ENCODE measurements around the gene IGFBP5.

The IGFBP5 gene

DNA sequence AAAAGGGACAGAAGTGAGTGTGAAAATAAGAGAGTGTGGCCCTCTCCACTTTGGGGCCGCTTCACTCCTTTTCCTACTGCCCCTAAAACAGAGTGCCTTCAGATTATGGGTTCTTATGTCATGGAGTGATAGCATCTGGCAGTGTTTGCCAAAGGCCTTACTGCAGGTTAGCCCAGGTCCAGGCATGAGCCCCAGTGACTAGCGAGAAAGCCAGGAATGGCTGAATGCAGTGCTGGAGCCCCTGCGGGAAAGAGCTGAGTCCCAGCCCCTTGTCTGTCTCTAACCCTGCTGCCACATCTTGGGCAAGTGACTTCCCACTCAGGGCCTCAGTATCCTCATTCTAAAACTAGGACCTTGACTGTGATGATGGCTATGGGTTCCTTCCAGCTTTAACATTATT, 6.0 kb downstream of the IGFBP5 start:
- Histone ChIP-seq H3K4me2 (ENCODE audit: low read length) (no peak overlapping the region), H3K27me3 (ENCODE audit: control insufficient read depth, insufficient read depth, low read length) (no peaks in the 10 kb centered on the region), H2AFZ (no peak overlapping the region), H3K9me3 (ENCODE audit: control insufficient read depth, low read length) (no peaks in the 10 kb centered on the region), H3K4me1 (peaks cover 2% of the 10 kb centered on the region), H3K27ac (no peak overlapping the region), H3K9ac (no peak overlapping the region), H3K36me3 (ENCODE audit: control insufficient read depth, insufficient read depth, low read length) (no peaks in the 10 kb centered on the region), H3K79me2 (no peaks in the 10 kb centered on the region), H3K4me3 (ENCODE audit: low read depth, low read length) (no peak overlapping the region)
- TF ChIP-seq, protein P1, sequence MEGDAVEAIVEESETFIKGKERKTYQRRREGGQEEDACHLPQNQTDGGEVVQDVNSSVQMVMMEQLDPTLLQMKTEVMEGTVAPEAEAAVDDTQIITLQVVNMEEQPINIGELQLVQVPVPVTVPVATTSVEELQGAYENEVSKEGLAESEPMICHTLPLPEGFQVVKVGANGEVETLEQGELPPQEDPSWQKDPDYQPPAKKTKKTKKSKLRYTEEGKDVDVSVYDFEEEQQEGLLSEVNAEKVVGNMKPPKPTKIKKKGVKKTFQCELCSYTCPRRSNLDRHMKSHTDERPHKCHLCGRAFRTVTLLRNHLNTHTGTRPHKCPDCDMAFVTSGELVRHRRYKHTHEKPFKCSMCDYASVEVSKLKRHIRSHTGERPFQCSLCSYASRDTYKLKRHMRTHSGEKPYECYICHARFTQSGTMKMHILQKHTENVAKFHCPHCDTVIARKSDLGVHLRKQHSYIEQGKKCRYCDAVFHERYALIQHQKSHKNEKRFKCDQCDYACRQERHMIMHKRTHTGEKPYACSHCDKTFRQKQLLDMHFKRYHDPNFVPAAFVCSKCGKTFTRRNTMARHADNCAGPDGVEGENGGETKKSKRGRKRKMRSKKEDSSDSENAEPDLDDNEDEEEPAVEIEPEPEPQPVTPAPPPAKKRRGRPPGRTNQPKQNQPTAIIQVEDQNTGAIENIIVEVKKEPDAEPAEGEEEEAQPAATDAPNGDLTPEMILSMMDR (IDR thresholded peaks at IDR 0.05) = no peak

DNA sequence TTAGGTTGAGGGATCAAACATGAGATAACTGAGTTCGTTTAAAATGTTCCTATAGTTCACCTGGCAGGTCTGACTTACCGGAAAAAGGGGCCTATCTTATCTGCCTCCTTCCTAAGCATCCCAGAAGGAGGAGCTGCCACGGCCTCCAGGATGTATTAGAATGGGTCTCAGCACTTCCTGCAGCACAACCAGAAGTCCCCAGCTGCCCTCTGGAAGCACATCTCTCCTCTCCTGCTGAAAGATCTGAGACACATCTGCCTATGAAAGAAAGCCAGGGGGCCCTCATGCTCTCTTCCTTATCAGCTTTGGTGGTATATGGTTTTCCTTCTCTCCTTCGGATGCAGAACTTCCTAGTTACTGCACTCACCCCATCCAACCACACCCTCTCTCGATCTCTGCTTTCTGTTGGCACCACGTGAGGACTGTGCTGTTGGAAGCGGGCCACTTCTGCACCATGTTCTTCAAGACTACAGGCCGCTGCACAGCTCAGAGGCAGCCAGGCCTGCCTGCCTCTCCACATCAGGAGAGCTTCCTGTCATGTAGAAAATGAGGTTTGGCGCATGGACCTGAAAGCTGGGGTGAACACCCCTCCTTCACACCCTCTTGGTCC, 6.5 kb downstream of the IGFBP5 start:
- TF ChIP-seq, protein P1 (IDR thresholded peaks at IDR 0.05) = no peak
- H3K4me1 ChIP-seq = no peaks in the 10 kb centered on the region
- no peak overlapping the region for H3K9ac ChIP-seq
- no peak overlapping the region for H2AFZ ChIP-seq
- no peak overlapping the region for H3K27ac ChIP-seq
- no peaks in the 10 kb centered on the region for H3K27me3 ChIP-seq (ENCODE audit: control insufficient read depth, insufficient read depth, low read length)
- H3K79me2 ChIP-seq = no peaks in the 10 kb centered on the region
- no peak overlapping the region for H3K4me3 ChIP-seq (ENCODE audit: low read depth, low read length)
- H3K9me3 ChIP-seq (ENCODE audit: control insufficient read depth, low read length) = no peaks in the 10 kb centered on the region
- H3K4me2 ChIP-seq (ENCODE audit: low read length) = no peak overlapping the region
- no peaks in the 10 kb centered on the region for H3K36me3 ChIP-seq (ENCODE audit: control insufficient read depth, insufficient read depth, low read length)

DNA sequence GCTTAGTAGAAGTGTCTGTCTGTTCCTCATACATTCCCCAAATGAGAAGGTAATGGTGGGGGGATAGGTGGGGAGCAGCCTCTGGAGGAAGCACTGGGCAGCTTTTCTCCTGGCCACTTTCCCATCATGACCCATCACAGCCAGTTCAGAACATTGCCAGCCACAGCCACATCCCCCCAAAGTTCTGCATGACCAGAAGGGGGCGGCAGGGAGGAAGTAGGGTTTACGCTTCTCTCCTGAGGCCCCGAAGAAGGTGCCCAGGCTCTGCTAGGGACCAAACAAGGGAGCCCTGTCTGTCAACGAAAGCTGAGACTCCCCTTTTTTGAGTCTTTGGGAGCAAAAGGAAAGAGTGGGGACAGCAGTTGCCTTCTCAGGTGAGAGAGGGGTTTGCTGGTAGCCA, 7.7 kb downstream of the IGFBP5 start:
- Histone ChIP-seq H2AFZ (no peak overlapping the region), H3K4me2 (ENCODE audit: low read length) (no peak overlapping the region), H3K79me2 (no peaks in the 10 kb centered on the region), H3K4me1 (no peaks in the 10 kb centered on the region), H3K9ac (no peak overlapping the region), H3K36me3 (ENCODE audit: control insufficient read depth, insufficient read depth, low read length) (no peaks in the 10 kb centered on the region), H3K4me3 (ENCODE audit: low read depth, low read length) (no peak overlapping the region), H3K27me3 (ENCODE audit: control insufficient read depth, insufficient read depth, low read length) (no peaks in the 10 kb centered on the region), H3K27ac (no peak overlapping the region), H3K9me3 (ENCODE audit: control insufficient read depth, low read length) (no peaks in the 10 kb centered on the region)
- TF ChIP-seq, protein P1 (IDR thresholded peaks at IDR 0.05) = no peak

DNA sequence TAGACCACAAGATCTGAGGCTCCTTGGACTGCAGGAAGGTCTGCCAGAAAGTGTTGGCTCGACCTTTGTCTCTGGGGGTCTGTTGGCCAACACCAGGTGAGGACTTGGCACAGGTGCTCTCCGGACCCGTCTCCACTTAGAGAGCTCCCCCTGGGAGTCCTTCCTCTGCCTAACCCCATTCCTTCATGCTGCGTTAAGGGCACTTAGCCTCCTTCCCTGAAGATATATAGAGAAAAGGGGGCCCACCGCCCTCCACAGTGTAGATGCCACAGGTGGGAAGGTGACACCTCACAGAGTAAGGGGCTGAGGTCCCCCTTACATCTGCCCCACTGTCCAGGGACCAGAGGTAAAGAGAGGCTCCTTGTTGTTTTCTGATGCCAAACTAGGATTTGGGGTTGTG, 8.2 kb downstream of the IGFBP5 start:
- H3K27me3 ChIP-seq (ENCODE audit: control insufficient read depth, insufficient read depth, low read length) = no peaks in the 10 kb centered on the region
- H3K9me3 ChIP-seq (ENCODE audit: control insufficient read depth, low read length) = no peaks in the 10 kb centered on the region
- H3K4me3 ChIP-seq (ENCODE audit: low read depth, low read length) = no peak overlapping the region
- no peak overlapping the region for H3K27ac ChIP-seq
- peaks cover 3% of the 10 kb centered on the region for H3K4me1 ChIP-seq
- no peak overlapping the region for H3K9ac ChIP-seq
- no peak overlapping the region for H2AFZ ChIP-seq
- no peak overlapping the region for H3K4me2 ChIP-seq (ENCODE audit: low read length)
- no peaks in the 10 kb centered on the region for H3K79me2 ChIP-seq
- no peaks in the 10 kb centered on the region for H3K36me3 ChIP-seq (ENCODE audit: control insufficient read depth, insufficient read depth, low read length)
- TF ChIP-seq, protein P1 (IDR thresholded peaks at IDR 0.05) = no peak

DNA sequence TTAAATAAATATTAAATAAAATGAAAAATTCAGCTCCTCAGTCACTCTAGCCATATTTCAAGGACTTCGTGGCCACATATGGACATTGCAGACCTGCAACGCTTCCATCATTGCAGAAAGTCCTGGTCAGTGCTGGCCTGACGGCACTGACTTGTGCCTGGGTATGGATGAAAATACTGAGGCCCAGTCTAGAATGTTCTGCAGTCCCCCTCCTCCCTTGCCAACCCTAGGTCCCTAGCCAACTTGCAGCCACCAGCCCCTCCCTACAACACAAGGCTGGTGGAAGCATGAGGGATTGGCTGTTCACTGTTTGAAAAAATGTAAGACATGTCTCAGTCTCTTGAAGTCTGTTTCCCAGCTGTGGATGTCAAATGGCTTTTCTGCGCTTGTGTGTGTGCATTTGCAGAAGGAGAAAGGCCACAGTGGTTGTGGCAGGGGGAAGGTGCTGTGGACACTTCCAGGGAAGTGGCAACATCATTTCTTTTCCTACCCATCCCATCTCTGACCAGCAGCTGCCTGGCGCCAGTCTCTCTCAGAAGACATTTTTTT, 9.9 kb downstream of the IGFBP5 start:
- Histone ChIP-seq H3K36me3 (ENCODE audit: control insufficient read depth, insufficient read depth, low read length) (no peaks in the 10 kb centered on the region), H3K27me3 (ENCODE audit: control insufficient read depth, insufficient read depth, low read length) (no peaks in the 10 kb centered on the region), H3K9ac (no peak overlapping the region), H3K4me1 (peaks cover 4% of the 10 kb centered on the region), H3K27ac (no peak overlapping the region), H3K4me2 (ENCODE audit: low read length) (no peak overlapping the region), H3K9me3 (ENCODE audit: control insufficient read depth, low read length) (no peaks in the 10 kb centered on the region), H3K4me3 (ENCODE audit: low read depth, low read length) (no peak overlapping the region), H3K79me2 (no peaks in the 10 kb centered on the region), H2AFZ (no peak overlapping the region)
- TF ChIP-seq, protein P1 (IDR thresholded peaks at IDR 0.05) = no peak

Data from parathyroid adenoma (tissue), 2 donors.